Endothelial cell (in vitro differentiated cells): ENCODE data around the gene OXNAD1. TPM values are rescaled to one million over a fixed set of nuclear protein-coding genes. Genes with fewer than 3 reads are reported as not detected.

Experiments used
- DNase-seq: peaks from one replicate; pipeline ENCODE4 v3.0.0; 2021; ENCODE audit warnings: low spot score
- H3K27ac Mint-ChIP-seq: one replicate; pipeline ENCODE4 v1.8.0; 2021; ENCODE audit warnings: mixed read lengths, inconsistent platforms; ENCODE audit not compliant: unreplicated experiment
- H3K27me3 Mint-ChIP-seq: one replicate; pipeline ENCODE4 v1.8.0; 2021; ENCODE audit warnings: mild to moderate bottlenecking, moderate library complexity, mixed read lengths, inconsistent platforms; ENCODE audit not compliant: unreplicated experiment
- H3K36me3 Mint-ChIP-seq: one replicate; pipeline ENCODE4 v1.8.0; 2021; ENCODE audit warnings: mild to moderate bottlenecking, low read depth, mixed read lengths, inconsistent platforms; ENCODE audit not compliant: unreplicated experiment
- H3K4me1 Mint-ChIP-seq: one replicate; pipeline ENCODE4 v1.8.0; 2021; ENCODE audit warnings: mild to moderate bottlenecking, mixed read lengths, inconsistent platforms; ENCODE audit not compliant: unreplicated experiment
- H3K4me3 Mint-ChIP-seq: one replicate; pipeline ENCODE4 v1.8.0; 2021; ENCODE audit warnings: mild to moderate bottlenecking, mixed read lengths, inconsistent platforms; ENCODE audit not compliant: unreplicated experiment
- H3K9me3 Mint-ChIP-seq: one replicate; pipeline ENCODE4 v1.8.0; 2021; ENCODE audit warnings: mixed read lengths, inconsistent platforms; ENCODE audit not compliant: unreplicated experiment
- total RNA-seq: library from RNA; stranded (reverse); fragmentation: NEBNext Ultra II Directional; extraction: Animal tissue kit (Norgen Biotek cat#: 25700); gene quantifications from one replicate; pipeline ENCODE4 v1.2.1, GENCODE V29; 2021; ENCODE audit not compliant: unreplicated experiment
- TF ChIP-seq, protein P1 (sequence below): fragments of 200-600 bp; sonication (generic); IDR thresholded peaks from one replicate; pipeline ENCODE4 v1.5.0; 2021; ENCODE audit warnings: antibody characterized with exemption; ENCODE audit not compliant: unreplicated experiment

OXNAD1 gene
- total RNA-seq, 1 donor from 2014 or later, result 10.9 TPM

DNA sequence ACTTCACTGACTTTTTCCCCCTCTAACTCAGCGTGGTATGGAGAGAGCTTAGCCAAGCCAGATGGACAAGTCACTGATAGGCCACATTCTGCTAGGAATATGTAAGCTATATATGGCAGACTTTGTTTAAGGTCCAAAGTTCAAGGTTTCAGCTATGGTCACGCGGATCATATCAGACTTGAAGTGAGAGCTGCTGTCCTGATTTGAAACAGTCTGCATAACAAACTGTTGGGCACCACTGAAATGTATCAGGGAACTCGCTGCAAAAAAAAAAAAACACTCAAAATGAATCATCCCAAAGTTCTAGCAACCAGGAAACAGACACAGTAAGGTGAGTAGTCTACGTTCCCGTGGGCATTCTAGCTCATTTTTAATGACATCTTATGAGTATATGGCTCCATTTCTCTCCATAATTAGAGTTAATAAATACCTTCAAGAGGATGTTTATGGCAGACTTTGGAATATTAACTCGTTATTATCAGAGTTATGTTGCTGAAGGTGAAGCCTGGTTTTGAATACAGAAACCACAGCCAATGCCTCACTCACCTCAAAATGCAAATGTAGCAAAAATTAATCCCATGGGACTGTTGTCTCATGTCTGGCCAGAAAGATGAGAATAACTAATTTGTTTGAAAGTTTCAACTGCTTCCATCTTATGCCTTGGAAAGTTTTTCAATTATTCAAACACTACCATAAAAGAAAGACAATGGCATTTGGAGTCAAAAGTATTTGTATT, 12.6 kb upstream of the OXNAD1 start:
- no peak overlapping the region for H3K27ac Mint-ChIP-seq

GRCh38 chr3:16252988-16253387, 12.0 kb upstream of the OXNAD1 start:
- TF ChIP-seq, protein P1, sequence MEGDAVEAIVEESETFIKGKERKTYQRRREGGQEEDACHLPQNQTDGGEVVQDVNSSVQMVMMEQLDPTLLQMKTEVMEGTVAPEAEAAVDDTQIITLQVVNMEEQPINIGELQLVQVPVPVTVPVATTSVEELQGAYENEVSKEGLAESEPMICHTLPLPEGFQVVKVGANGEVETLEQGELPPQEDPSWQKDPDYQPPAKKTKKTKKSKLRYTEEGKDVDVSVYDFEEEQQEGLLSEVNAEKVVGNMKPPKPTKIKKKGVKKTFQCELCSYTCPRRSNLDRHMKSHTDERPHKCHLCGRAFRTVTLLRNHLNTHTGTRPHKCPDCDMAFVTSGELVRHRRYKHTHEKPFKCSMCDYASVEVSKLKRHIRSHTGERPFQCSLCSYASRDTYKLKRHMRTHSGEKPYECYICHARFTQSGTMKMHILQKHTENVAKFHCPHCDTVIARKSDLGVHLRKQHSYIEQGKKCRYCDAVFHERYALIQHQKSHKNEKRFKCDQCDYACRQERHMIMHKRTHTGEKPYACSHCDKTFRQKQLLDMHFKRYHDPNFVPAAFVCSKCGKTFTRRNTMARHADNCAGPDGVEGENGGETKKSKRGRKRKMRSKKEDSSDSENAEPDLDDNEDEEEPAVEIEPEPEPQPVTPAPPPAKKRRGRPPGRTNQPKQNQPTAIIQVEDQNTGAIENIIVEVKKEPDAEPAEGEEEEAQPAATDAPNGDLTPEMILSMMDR, result no peak
- Mint-ChIP-seq H3K9me3 (no peaks in the 10 kb centered on the region), H3K27me3 (peaks cover 2% of the 10 kb centered on the region)

More for the DNA sequence above, 12.6 kb upstream of the OXNAD1 start:
- no peaks in the 10 kb centered on the region for H3K36me3 Mint-ChIP-seq
- TF ChIP-seq, protein P1, result no peak
- peaks cover 2% of the 10 kb centered on the region for H3K27me3 Mint-ChIP-seq
- H3K4me1 Mint-ChIP-seq, result peaks cover 11% of the 10 kb centered on the region
- H3K4me3 Mint-ChIP-seq, result no peak overlapping the region
- DNase-seq, result no peak
- H3K9me3 Mint-ChIP-seq, result no peaks in the 10 kb centered on the region

GRCh38 chr3:16253601-16254000, 11.4 kb upstream of the OXNAD1 start:
- no peak for DNase-seq
- Mint-ChIP-seq H3K4me3 (no peak overlapping the region), H3K27me3 (peaks cover 2% of the 10 kb centered on the region), H3K9me3 (no peaks in the 10 kb centered on the region), H3K4me1 (peaks cover 11% of the 10 kb centered on the region), H3K36me3 (no peaks in the 10 kb centered on the region), H3K27ac (no peak overlapping the region)
- TF ChIP-seq, protein P1, result no peak

More at GRCh38 chr3:16252988-16253387, 12.0 kb upstream of the OXNAD1 start:
- Mint-ChIP-seq H3K4me1 (peaks cover 11% of the 10 kb centered on the region), H3K27ac (no peak overlapping the region), H3K36me3 (no peaks in the 10 kb centered on the region), H3K4me3 (no peak overlapping the region)
- no peak for DNase-seq

GRCh38 chr3:16254916-16255315, 10.1 kb upstream of the OXNAD1 start:
- TF ChIP-seq, protein P1, result no peak
- DNase-seq, result no peak
- H3K27me3 Mint-ChIP-seq, result peaks cover 2% of the 10 kb centered on the region
- H3K4me3 Mint-ChIP-seq, result no peak overlapping the region
- H3K9me3 Mint-ChIP-seq, result no peaks in the 10 kb centered on the region
- no peak overlapping the region for H3K27ac Mint-ChIP-seq
- peaks cover 3% of the 10 kb centered on the region for H3K36me3 Mint-ChIP-seq
- peaks cover 11% of the 10 kb centered on the region for H3K4me1 Mint-ChIP-seq

- peaks cover 6% of the 10 kb centered on the region for H3K36me3 Mint-ChIP-seq
- TF ChIP-seq, protein P1, result no peak
- H3K27me3 Mint-ChIP-seq, result peaks cover 2% of the 10 kb centered on the region
- peaks cover 11% of the 10 kb centered on the region for H3K4me1 Mint-ChIP-seq
- H3K4me3 Mint-ChIP-seq, result no peak overlapping the region
- DNase-seq, result no peak
- no peak overlapping the region for H3K27ac Mint-ChIP-seq
- H3K9me3 Mint-ChIP-seq, result no peaks in the 10 kb centered on the region
Measured at GRCh38 chr3:16255326-16255725, 9.7 kb upstream of the OXNAD1 start.
